NB4 (cell line): ENCODE measurements around the gene LRP1B.

ENCODE experiments used
- MAX ChIP-seq: IDR thresholded peaks from 2 replicates; pipeline ENCODE4 v1.6.1; 2011; ENCODE audit warnings: low read depth, low read length
- POLR2A ChIP-seq: IDR thresholded peaks from 2 replicates; pipeline ENCODE4 v1.6.1; 2011; ENCODE audit warnings: mild to moderate bottlenecking; ENCODE audit not compliant: insufficient read length; ENCODE audit errors: extremely low read depth
- TF ChIP-seq, protein P1 (sequence below): IDR thresholded peaks from one replicate; pipeline ENCODE4 v1.5.1; 2012; ENCODE audit warnings: low read depth, low read length

DNA sequence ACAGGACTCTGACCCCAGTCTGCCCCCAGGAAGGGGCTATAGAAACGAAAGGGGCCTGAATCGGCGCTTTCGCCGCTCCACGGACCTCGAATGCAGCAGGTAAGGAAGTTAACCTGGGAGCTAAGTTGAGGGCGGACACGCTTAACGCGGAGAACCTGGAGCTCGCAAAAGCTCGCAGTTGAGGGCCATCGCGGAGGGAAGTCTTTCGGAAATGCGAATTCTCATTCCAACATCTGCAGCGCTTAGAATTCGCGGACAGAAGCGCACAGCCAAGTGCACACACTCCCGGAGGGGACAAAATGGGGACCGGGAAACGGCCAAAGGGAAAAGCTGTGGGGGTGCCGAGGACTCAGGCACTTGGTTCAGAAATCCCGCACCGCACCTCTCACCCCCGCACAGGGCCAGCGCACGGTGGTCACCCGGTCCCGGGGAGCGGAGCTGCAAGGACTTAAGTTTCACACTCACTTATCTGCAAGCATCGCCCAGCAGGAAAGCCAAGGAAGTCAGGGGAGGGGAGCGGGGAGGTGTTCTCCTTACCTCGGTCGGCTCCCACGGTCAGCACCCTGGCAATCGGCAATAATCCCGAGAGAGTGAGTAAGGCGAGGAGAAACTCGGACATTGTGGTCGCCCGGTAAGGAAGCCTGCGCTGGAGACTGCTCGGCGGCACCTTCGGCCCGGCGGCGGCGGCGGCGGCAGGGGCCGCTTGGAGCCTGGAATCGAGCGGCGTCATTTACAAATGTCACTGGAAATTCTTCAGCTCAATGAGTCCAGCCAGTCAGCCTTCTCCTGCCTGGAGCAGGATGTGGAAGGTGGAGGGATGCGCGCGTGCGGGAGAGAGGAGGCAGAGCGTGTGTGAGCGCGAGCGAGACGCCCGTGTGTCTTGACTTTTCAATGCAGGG lies 456 bp downstream of the LRP1B start:
- TF ChIP-seq, protein P1, sequence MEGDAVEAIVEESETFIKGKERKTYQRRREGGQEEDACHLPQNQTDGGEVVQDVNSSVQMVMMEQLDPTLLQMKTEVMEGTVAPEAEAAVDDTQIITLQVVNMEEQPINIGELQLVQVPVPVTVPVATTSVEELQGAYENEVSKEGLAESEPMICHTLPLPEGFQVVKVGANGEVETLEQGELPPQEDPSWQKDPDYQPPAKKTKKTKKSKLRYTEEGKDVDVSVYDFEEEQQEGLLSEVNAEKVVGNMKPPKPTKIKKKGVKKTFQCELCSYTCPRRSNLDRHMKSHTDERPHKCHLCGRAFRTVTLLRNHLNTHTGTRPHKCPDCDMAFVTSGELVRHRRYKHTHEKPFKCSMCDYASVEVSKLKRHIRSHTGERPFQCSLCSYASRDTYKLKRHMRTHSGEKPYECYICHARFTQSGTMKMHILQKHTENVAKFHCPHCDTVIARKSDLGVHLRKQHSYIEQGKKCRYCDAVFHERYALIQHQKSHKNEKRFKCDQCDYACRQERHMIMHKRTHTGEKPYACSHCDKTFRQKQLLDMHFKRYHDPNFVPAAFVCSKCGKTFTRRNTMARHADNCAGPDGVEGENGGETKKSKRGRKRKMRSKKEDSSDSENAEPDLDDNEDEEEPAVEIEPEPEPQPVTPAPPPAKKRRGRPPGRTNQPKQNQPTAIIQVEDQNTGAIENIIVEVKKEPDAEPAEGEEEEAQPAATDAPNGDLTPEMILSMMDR = no peak
- TF ChIP-seq POLR2A (no peak), MAX (no peak)
